GM18861 (cell line): Measurements from ENCODE around the gene TUBB1.
"Not testable (repeated sequence)": the region's sequence is repeated elsewhere in the genome, so short reads cannot be mapped to it uniquely, and the experiment has no call there.

Source experiments
- ATAC-seq: cut with Tn5 transposase; IDR thresholded peaks from one replicate; pipeline ENCODE4 v1.9.1; 2021; ENCODE audit not compliant: unreplicated experiment

Gene TUBB1

GRCh38 chr20:59019217-59019616, at the start of gene TUBB1:
TUBB1 (plus strand) TSS chr20:59019429; CDS start chr20:59019523, 94 bp downstream.
- no peak for ATAC-seq

- no peak for ATAC-seq
Observed at GRCh38 chr20:58969439-58969838, 49.8 kb upstream of the TUBB1 start.

- peak; percentile 56 for ATAC-seq
Observed at GRCh38 chr20:58970146-58970545, 49.1 kb upstream of the TUBB1 start.

DNA sequence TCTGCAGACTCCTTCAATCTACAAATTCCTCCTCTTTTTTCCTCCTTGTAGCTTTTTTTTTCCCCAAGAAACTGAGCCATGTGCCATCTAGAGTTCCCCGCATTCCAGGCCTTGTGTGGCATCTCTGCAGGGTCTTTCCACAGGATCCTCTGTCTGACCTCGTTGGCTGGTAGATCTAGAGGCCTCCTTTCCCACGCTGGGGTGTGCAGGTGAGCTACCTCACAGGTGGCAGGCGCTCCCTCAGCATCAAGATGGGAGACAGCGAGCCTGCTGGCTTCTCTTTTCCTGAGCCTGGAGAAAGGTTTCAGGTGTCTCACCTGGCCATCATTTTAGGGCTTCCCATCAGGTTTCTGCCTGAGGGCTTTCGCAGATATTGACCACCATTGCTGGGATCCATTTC, 47.8 kb upstream of the TUBB1 start:
- ATAC-seq = no peak

DNA sequence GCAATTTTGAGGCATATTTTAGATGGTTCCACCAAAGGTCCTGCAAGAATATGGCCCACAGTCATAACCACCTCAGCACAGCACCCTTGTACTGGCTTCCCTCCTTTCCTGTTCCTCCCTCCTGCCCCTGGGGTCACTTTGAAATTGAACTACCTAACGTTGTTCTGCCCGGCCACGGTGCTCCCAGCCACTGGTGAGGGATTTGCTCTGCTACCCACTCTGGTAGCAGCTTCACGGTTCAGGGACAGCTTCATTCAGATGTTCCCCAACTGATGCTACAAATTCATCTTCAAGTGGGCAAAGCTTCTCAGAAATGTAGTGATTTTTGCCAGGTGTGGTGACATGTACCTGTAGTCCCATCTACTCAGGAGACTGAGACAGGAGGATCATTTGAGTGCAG, 46.0 kb upstream of the TUBB1 start:
- ATAC-seq = no peak

DNA sequence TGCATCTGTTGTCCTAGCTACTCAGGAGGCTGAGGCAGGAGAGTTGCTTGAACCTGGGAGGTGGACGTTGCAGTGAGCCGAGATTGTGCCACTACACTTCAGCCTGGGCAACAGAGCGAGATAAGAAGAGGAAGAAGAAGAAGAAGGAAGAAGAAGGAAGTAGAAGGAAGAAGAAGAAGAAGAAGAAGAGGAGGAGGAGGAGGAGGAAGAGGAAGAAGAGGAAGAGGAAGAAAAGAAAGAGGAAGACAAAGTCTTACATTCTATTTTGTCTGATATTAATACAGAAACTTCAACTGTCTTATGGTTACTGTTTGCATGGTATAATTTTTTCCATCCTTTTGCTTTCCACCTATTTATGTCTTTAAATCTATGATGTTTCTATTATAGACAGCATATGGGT, 45.4 kb upstream of the TUBB1 start:
- no peak for ATAC-seq

- no peak for ATAC-seq
Observed at GRCh38 chr20:58975353-58975752, 43.9 kb upstream of the TUBB1 start.

DNA sequence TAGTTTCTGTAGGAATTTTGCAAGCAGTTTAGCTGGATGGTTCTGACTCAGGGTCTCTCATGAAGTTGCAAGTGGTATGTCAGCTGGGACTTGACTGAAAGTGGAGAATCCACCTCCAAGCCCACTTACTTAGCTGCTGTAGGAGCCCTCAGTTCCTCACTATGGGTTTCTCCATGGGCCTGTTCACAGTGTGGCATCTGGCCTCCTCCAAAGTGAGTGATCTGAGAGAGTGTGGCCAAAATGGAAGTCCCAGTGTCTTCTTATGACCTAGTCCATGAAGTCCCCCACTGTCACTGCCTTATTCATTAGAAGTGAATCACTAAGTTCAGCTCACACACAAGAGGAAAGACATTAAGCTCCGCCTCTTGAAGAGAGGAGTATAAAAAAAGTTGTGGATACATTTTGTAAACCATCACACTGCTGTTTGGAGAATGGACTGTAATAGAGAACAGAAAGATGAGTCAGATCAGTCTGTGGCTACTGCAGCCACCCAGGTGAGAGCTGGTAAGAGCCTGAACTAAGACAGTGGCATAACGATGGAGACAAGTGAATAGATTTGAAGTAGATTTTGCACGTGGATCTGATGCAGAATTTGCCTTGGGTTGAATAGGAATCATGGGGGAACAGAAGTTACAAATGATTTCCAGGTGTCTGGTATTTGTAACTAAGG, 43.0 kb upstream of the TUBB1 start:
- no peak for ATAC-seq

DNA sequence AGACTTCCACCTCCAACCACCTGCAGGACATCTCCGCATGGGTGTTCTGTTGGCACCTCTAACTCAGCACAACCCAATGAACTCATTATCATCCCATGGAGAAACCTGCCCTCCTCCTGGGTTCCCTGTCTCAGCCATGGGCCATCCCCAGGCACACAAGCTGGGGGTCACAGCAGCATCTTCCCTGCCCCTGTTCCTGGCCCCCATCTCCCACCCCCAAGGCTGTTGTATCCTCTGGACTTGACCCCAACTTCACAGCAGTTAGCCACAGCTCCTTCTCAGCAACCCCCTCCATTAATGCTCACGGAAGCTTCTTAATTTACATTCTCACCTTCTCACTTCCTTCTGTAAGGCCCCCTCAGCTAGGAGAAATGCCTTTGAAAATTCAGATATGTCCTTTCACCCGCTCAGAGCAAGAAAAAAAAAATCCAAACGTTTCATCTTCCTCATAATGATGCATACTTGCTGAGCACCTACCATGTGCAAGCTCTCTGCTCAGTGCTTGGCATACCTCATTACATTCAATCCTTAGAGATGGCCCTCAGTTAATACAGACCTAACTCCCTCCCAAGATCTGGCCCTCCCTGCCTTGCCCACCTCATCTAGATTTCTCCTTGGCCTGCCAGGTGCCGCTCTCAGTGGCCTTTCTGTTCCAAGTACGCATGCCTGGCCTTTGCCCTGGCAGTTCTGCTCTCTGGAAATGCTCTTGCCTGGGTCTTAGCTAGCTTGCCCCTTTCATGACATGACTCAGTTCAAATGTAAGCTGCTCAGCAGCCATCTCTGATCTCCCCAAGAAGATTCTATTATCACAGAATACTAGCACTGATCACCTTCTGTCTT, 40.7 kb upstream of the TUBB1 start:
- ATAC-seq = no peak

GRCh38 chr20:58980711-58981627, 38.3 kb upstream of the TUBB1 start, which contains the start of gene NELFCD:
NELFCD (plus strand) TSS chr20:58981256; CDS start chr20:58981310, 54 bp downstream.
- peak; percentile 66 for ATAC-seq

DNA sequence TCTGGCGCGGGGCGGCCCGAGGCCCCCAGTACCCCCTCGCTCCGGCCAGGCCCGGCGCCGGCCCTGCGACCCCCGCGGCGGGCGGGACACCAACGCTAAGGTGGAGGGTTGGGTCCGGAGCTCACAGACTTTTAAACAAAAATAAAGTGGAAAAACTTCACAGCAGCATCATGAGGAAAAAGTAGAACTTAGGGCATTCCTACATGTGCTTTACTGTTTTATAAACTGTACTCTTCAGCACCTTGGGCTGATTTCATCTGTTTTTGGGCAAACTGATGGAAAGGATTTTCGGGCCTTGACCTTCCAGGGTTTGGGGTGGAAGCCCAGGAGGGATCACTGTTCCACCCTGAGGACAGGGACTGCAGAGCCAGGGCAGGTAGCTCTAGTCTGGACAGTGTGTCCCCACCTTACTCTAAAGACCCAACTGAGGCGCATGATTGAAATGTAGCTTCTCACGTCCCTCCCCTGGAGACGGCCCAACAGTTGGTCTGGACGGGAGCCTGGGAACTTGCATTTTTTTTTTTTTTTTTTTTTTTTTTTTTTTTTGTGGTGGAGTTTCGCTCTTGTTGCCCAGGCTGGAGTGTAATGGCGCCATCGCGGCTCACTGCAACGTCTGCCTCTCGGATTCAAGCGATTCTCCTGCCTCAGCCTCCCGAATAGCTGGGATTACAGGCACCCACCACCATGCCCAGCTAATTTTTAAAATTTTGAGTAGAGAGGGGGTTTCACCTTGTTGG, 37.4 kb upstream of the TUBB1 start:
- peak; percentile 1 for ATAC-seq

- ATAC-seq = no peak
Observed at GRCh38 chr20:58982406-58983114, 36.7 kb upstream of the TUBB1 start.

DNA sequence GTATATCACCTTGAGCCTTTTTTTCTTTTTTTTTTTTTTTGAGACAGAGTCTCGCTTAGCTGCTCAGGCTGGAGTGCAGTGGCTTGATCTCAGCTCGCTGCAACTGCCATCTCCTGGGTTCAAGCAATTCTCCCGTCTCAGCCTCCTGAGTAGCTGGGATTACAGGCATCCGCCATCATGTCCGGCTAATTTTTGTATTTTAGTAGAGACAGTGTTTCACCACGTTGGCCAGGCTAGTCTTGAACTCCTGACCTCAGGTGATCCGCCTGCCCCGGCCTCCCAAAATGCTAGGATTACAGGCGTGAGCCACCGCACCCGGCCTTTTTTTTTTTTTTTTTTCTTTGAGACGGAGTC, 36.1 kb upstream of the TUBB1 start:
- ATAC-seq = not testable (repeated sequence)

GRCh38 chr20:58984691-58985090, 34.5 kb upstream of the TUBB1 start:
- ATAC-seq = no peak

- no peak for ATAC-seq
Observed at GRCh38 chr20:58985656-58986055, 33.6 kb upstream of the TUBB1 start.

DNA sequence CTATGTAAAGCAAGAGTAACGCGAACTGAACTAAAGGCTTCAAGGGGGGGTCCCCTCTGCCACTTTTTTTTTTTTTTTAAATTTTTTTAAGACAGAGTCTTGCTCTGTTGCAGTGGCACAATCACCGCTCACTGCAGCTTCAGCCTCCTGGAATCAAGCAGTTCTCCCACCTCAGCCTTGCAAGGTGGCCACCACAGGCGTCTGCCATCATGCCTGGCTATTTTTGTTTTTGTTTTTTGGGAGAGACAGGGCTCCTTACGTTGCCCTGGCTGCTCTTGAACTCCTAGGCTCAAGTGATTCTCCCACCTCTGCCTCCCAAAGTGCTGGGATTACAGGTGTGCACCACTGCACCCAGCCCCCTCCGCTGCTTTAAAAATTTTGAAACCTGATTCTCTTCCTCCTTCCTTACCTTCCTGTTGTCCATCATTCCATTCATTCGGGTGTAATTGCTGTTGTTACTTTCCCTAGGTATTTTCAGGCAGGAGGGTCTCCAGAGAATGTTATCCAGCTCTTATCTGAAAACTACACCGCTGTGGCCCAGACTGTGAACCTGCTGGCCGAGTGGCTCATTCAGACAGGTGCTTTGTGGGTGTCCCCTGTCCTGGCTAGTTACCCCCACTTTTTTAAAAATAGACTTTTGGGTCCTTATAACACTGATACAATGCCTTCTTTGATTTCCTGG, 32.8 kb upstream of the TUBB1 start:
- ATAC-seq = no peak

GRCh38 chr20:58986968-58987517, 32.2 kb upstream of the TUBB1 start:
- no peak for ATAC-seq

GRCh38 chr20:58987790-58988564, 31.3 kb upstream of the TUBB1 start:
- no peak for ATAC-seq

- no peak for ATAC-seq
Observed at GRCh38 chr20:58988565-58988882, 30.7 kb upstream of the TUBB1 start.
